HG02973 (cell line): ENCODE measurements around the gene RBM8A.

Experiments used
- ATAC-seq: cut with Tn5 transposase; IDR thresholded peaks from one replicate; pipeline ENCODE4 v1.9.1; 2021; ENCODE audit warnings: moderate library complexity; ENCODE audit not compliant: unreplicated experiment

The RBM8A gene

DNA sequence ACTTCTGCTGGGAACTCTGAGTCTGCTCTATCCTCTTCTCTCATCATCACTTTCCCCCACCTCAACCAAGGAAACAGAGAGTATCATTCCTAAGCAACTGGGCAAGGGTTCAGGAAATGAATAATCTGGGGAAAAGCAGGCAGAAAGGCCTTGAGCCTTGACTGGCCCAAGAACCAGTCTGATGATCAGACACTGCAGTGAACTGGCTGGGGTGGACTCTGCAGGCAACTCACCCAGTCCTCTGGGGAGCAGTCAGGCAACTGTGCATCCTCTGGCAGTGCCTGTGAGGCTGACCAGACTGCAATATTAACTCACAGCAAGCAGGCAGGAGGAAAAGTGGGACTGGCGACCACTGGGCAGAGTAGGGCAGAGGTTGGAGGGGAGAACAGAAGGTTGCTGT, 42.6 kb downstream of the RBM8A start:
- no peak for ATAC-seq

DNA sequence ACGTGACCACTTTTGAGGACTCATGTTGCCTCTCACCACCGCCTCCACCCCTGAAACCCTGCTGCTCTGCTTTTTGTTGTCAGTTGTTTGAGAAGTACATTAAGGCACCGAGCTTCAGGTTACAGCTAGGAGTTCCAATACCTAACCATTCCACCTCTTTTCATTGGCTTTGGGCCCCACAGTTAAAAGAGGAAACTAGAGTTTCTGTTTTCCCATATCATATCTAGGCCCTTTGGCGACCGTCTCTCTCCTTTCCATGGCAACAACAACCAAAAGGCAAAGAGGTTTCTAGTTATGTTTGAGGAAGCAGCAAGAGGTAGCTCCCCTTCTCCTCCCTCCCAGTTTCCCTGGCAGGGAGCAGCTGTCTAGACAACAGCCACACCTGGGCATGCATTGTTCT, 47.5 kb downstream of the RBM8A start:
- ATAC-seq = no peak

DNA sequence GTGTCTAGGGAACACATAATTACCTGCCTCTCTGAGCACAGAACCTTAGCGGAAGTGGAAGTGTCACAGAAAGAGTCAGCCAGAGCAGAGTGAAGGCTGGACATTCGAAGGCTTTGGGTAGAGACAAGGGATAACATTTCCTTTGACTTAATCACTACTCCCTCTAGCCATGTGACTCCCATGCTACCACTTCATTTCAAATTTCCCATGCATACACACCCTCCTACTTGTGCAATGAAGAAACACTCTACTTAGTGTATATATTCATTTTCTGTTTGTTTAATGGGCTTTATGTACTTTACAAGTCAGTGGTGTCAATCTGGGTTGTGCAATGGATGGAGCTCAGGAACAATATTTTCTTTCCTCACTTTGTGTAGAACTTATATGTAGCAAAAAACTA, 48.6 kb downstream of the RBM8A start:
- no peak for ATAC-seq

DNA sequence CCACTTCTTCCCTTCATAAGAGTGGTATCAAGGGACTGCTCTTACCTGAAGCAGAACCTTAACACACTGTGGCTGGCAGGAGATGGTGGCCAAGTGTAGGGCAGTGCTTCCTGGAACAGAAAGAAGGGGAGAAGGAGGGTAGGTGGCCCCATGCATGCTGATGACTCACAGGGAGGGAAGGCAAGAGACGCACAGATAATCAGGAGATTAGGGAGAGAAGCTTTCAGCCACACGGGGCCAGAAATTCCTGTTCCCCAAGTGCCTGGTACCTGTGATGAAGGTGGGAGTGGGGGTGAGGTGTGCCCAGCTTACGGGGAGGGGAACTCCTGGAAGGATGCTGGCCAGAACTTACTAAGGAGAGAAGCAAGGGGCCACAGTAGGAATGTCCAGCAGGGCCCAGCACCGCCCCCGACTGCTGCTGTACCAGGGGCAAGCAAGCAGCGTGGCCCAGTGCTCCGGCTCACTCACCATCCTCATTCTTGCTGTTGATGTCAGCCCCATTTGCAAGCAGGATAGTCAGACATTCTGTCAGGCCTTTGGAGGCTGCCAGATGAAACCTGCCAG, 49.3 kb downstream of the RBM8A start:
- ATAC-seq = no peak

DNA sequence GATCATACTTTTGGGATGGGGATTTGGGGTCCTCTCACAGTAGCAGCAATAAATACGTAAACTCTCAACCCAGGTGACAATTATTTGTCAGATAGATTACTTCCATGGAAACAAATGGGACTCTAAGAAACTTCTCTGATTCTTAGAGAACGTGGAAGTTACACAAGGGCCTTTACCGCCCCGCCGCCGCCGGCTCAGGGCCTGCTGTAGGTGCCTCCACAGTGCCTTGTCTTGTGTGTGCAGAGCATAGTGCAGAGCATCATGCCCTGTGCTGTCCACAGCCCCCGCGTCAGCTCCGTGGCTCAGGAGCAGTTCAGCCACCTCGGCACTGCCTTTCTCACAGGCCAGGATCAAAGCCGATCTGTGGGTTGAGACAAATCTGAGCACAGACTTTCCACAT, 52.6 kb downstream of the RBM8A start:
- ATAC-seq = no peak

DNA sequence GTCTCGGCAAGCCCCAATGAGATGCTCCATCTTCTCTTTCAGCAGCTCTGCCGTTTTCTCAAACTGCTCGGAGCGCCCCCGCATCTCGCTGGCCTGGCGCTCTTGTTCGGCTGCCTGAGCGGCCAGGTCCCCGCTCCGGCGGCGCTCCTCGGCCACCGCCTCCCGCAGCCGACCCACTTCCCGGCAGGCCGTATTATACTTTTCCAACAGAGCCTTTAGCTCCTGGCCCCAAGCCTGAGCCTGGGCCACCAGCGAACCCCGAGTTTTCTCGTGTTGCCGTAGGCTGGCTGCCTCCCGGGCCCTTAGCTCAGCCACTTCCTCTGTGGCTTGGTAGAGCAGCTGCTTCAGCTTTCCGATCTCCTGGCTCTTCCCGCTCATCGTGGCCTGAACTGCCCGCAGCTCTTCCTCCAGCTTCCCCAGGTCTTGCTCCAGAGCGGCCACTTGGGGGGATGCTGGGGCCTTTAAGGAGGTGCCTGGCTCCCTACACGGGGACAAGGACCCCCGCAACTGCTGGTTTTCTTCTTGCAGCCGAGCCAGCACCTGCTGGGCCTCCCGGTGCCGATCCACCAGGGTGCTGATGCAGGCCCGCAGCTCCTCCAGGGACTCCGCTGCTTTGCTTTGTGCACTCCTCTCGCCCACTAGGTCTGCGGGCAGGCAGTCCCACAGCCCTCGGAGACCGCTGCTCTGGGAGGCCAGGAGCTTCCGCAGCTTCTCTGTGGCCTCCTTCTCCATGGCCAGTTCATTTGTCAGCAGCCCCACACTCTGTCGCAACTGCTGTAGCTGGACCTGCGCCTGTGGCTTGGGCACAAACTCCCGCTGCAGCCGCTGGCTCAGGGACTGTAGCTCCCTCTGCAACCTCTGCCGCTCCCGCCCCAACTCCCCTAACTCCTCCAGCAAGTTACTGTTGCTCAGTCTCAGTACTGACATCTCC, 55.0 kb downstream of the RBM8A start:
- no peak for ATAC-seq
